BJ (cell line): ENCODE results near the gene GTF2H1. TPM values are rescaled to one million over a fixed set of nuclear protein-coding genes. Genes with fewer than 3 reads are reported as not detected.

Experiments used
- CTCF ChIA-PET: fragments of 350-600 bp; formaldehyde crosslinking; extraction: SDS; loops from one replicate; lab custom pipeline; 2021; ENCODE audit warnings: antibody characterized with exemption, inconsistent platforms; lab: Yijun Ruan, JAX
- POLR2A ChIA-PET: fragments of 300-600 bp; sonication (Branson Sonifier 250); formaldehyde crosslinking; extraction: SDS; loops from one replicate; lab custom pipeline; 2021; ENCODE audit warnings: antibody characterized with exemption; lab: Charles Lee
- DNase-seq: peaks from one replicate; pipeline ENCODE4 v3.0.0-alpha.2; 2011; ENCODE audit warnings: low read depth
- H3K27me3 ChIP-seq: 2 replicates; pipeline ENCODE4 v1.6.0; 2011; ENCODE audit warnings: low read length; ENCODE audit not compliant: control insufficient read depth, insufficient read depth
- H3K36me3 ChIP-seq: 2 replicates; pipeline ENCODE4 v1.5.1; 2011; ENCODE audit warnings: low read length; ENCODE audit not compliant: control insufficient read depth, insufficient read depth
- H3K4me3 ChIP-seq: 2 replicates; pipeline ENCODE4 v1.5.1; 2011; ENCODE audit warnings: low read depth, mild to moderate bottlenecking, control low read depth, low read length
- CTCF ChIP-seq: IDR thresholded peaks from 2 replicates; pipeline ENCODE4 v1.5.1; 2011; ENCODE audit warnings: low read depth, mild to moderate bottlenecking, control low read depth, inconsistent platforms, low read length, moderate library complexity; ENCODE audit not compliant: insufficient read depth
- polyA plus RNA-seq: library from polyadenylated mRNA; depleted of rRNA; stranded (reverse); fragments of >200 nt; gene quantifications from 2 replicates; pipeline ENCODE4 v1.2.3, GENCODE V29; 2011; rRNA removed
- small RNA-seq: library from RNA; depleted of rRNA; stranded (forward); fragments of <200 nt; gene quantifications from one replicate; pipeline ENCODE3, GENCODE V24; 2012; ENCODE audit warnings: low replicate concordance, low read depth; ENCODE audit not compliant: insufficient read length

Gene GTF2H1
- polyA plus RNA-seq, 1 experiment = 24.9 TPM

GRCh38 chr11:18416459-18416858 is 94.1 kb downstream of the GTF2H1 start:
- TF ChIP-seq CTCF = no peak
- Histone ChIP-seq H3K27me3 (no peaks in the 10 kb centered on the region), H3K36me3 (no peaks in the 10 kb centered on the region), H3K4me3 (no peak overlapping the region)
- ChIA-PET CTCF (no interaction called here), POLR2A (no interaction called here)
- no peak for DNase-seq

Small RNA genes lying within 50 kb of the gene (small RNA-seq; reads per million reads assigned to genes)
- not detected for gene MIR3159

Other genes with a start within 250 kb of the GTF2H1 start
- 8.9 and 13.3 TPM in 2 replicates for gene SAAL1, start 216.5 kb upstream of the GTF2H1 start, polyA plus RNA-seq
- not detected in 2 replicates for gene MRGPRX3, start 190.0 kb upstream of the GTF2H1 start, polyA plus RNA-seq
- not detected in 2 replicates for gene MRGPRX4, start 149.7 kb upstream of the GTF2H1 start, polyA plus RNA-seq
- not detected in 2 replicates for gene SAA4, start 85.8 kb upstream of the GTF2H1 start, polyA plus RNA-seq
- gene SAA2, start 73.9 kb upstream of the GTF2H1 start, polyA plus RNA-seq = 0.54 and 0.55 TPM in 2 replicates
- 2.3 and 3.4 TPM in 2 replicates for gene SAA1, start 56.3 kb upstream of the GTF2H1 start, polyA plus RNA-seq
- 15.3 and 23.2 TPM in 2 replicates for gene HPS5, start 427 bp upstream of the GTF2H1 start, polyA plus RNA-seq
- gene LDHA, start 72.0 kb downstream of the GTF2H1 start, polyA plus RNA-seq = 946 and 2,237 TPM in 2 replicates
- 0.10 TPM in 1 of 2 replicates, not detected in the other for gene LDHC, start 89.8 kb downstream of the GTF2H1 start, polyA plus RNA-seq
- gene LDHAL6A, start 133.3 kb downstream of the GTF2H1 start, polyA plus RNA-seq = not detected in 2 replicates
- 152 and 174 TPM in 2 replicates for gene TSG101, start 204.4 kb downstream of the GTF2H1 start, polyA plus RNA-seq